Uterus (tissue), 2 donors: Measurements from ENCODE around the gene ZNF726.

Source experiments
- POLR2A ChIP-seq, 2 donors: fragments of 450-650 bp; IDR thresholded peaks; one replicate each; pipeline ENCODE4 v1.6.1; 2016; ENCODE audit warnings: antibody characterized with exemption in 2 of 2, mild to moderate bottlenecking in 1 of 2, moderate library complexity in 1 of 2
- TF ChIP-seq, protein P1 (sequence below), 4 experiments: fragments of 200-600 bp in 2 of 4; fragments of 450-650 bp in 2 of 4; sonication (generic) in 2 of 4; IDR thresholded peaks; one replicate each; pipeline ENCODE4 v1.5.1; 2016 to 2019; ENCODE audit warnings: antibody characterized with exemption in 4 of 4, mild to moderate bottlenecking in 2 of 4, moderate library complexity in 1 of 4

DNA sequence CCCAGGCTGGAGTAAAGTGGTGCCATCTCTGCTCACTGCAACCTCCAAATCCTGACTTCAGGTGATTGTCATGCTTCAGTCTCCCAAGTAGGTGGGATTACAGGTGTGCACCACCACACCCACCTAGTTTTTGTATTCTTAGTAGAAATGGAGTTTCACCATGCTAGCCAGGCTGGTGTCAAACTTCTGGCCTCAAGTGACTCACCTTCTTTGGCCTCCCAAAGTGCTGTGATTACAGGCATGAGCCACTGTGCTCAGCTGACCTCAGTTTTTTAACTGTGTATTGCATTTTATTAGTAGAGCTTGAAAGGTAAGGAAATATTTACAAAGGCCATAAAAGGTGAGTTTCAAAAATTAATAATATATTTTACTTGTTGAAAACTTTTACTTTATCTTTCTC is 2.3 kb downstream of the ZNF726 start:
- TF ChIP-seq, protein P1, sequence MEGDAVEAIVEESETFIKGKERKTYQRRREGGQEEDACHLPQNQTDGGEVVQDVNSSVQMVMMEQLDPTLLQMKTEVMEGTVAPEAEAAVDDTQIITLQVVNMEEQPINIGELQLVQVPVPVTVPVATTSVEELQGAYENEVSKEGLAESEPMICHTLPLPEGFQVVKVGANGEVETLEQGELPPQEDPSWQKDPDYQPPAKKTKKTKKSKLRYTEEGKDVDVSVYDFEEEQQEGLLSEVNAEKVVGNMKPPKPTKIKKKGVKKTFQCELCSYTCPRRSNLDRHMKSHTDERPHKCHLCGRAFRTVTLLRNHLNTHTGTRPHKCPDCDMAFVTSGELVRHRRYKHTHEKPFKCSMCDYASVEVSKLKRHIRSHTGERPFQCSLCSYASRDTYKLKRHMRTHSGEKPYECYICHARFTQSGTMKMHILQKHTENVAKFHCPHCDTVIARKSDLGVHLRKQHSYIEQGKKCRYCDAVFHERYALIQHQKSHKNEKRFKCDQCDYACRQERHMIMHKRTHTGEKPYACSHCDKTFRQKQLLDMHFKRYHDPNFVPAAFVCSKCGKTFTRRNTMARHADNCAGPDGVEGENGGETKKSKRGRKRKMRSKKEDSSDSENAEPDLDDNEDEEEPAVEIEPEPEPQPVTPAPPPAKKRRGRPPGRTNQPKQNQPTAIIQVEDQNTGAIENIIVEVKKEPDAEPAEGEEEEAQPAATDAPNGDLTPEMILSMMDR (IDR thresholded peaks at IDR 0.05): no peak
- TF ChIP-seq POLR2A (IDR thresholded peaks at IDR 0.05): no peak
